Keratinocyte (primary cell): Measurements from ENCODE around the gene CBFA2T3.

ENCODE experiments used
- CTCF ChIP-seq, 3 experiments: IDR thresholded peaks in 1 of 3; conservative IDR thresholded peaks in 1 of 3; optimal IDR thresholded peaks in 1 of 3; 2 replicates in 2 of 3; 3 replicates in 1 of 3; pipeline versions ENCODE3 to v1.5.1; 2011; ENCODE audit warnings: low read length in 3 of 3, mild to moderate bottlenecking in 3 of 3, moderate library complexity in 2 of 3, control low read depth in 1 of 3, inconsistent platforms in 1 of 3; ENCODE audit not compliant: insufficient read depth in 2 of 3; ENCODE audit errors: extremely low read depth in 1 of 3
- EZH2 ChIP-seq: IDR thresholded peaks from one replicate; pipeline ENCODE4 v1.6.1; 2012; ENCODE audit warnings: inconsistent platforms, mild to moderate bottlenecking, low read length, moderate library complexity

GRCh38 chr16:88872650-88873331 lies 104.2 kb downstream of the CBFA2T3 start:
- no peak for TF ChIP-seq CTCF (optimal IDR thresholded peaks at IDR 0.05 in 1 of 3, IDR thresholded peaks at IDR 0.05 in 1 of 3, conservative IDR thresholded peaks at IDR 0.05 in 1 of 3; ENCODE audit: extremely low read depth in 1 of 3, insufficient read depth in 2 of 3, low read length in 3 of 3)
- TF ChIP-seq EZH2: no peak
